Uterus (tissue), 4 donors: ENCODE measurements around the gene TARS1. TPM values are rescaled to one million over a fixed set of nuclear protein-coding genes. Genes with fewer than 3 reads are reported as not detected.

Experiments used
- DNase-seq, 2 donors: peaks; one replicate each; pipeline ENCODE4 v3.0.0-alpha.2; 2019 to 2020
- H3K27ac ChIP-seq, 2 donors: fragments of 200-600 bp; sonication (generic); 1 replicate in 1 of 2; 2 replicates in 1 of 2; pipeline ENCODE4 v1.5.1; 2016 to 2018
- H3K27me3 ChIP-seq, 2 donors: fragments of 200-600 bp; sonication (generic); one replicate each; pipeline ENCODE4 v1.5.1; 2018 to 2019; ENCODE audit warnings: control low read depth in 1 of 2
- H3K36me3 ChIP-seq, 2 donors: fragments of 200-600 bp; sonication (generic); one replicate each; pipeline ENCODE4 v1.5.1; 2019; ENCODE audit warnings: control low read depth in 1 of 2
- H3K4me1 ChIP-seq, 2 donors: fragments of 200-600 bp; sonication (generic); one replicate each; pipeline ENCODE4 v1.5.1; 2018 to 2019; ENCODE audit warnings: control low read depth in 1 of 2
- H3K4me3 ChIP-seq, 2 donors: fragments of 200-600 bp; sonication (generic); 1 replicate in 1 of 2; 2 replicates in 1 of 2; pipeline ENCODE4 v1.5.1; 2018 to 2019; ENCODE audit warnings: mild to moderate bottlenecking in 1 of 2
- H3K9me3 ChIP-seq, 2 donors: fragments of 200-600 bp; sonication (generic); one replicate each; pipeline ENCODE4 v1.5.1; 2019; ENCODE audit warnings: control low read depth in 1 of 2
- POLR2A ChIP-seq, 2 donors: fragments of 450-650 bp; IDR thresholded peaks; one replicate each; pipeline ENCODE4 v1.6.1; 2016; ENCODE audit warnings: antibody characterized with exemption in 2 of 2, mild to moderate bottlenecking in 1 of 2, moderate library complexity in 1 of 2
- intact Hi-C: fragments of 100-400 bp; cut with DNase I; formaldehyde crosslinking; loops from one replicate; pipeline ENCODE4 v1.15.1; 2023; ENCODE audit warnings: low total_unique reads
- total RNA-seq, 4 donors: library from RNA; depleted of rRNA in 3 of 4; stranded (reverse); fragments of >200 nt in 3 of 4; gene quantifications; one replicate each; pipeline versions ENCODE4 v1.1.0 to v1.2.4, GENCODE V29; 2014 to 2023
- TF ChIP-seq, protein P1 (sequence below), 4 experiments: fragments of 200-600 bp in 2 of 4; fragments of 450-650 bp in 2 of 4; sonication (generic) in 2 of 4; IDR thresholded peaks; one replicate each; pipeline ENCODE4 v1.5.1; 2016 to 2019; ENCODE audit warnings: antibody characterized with exemption in 4 of 4, mild to moderate bottlenecking in 2 of 4, moderate library complexity in 1 of 4
- donor health status: DM: yes; HTN: yes; CAD: no.

The TARS1 gene
- total RNA-seq, 4 donors from 2014 or later: 45.0 to 218 (median 93.4) TPM

DNA sequence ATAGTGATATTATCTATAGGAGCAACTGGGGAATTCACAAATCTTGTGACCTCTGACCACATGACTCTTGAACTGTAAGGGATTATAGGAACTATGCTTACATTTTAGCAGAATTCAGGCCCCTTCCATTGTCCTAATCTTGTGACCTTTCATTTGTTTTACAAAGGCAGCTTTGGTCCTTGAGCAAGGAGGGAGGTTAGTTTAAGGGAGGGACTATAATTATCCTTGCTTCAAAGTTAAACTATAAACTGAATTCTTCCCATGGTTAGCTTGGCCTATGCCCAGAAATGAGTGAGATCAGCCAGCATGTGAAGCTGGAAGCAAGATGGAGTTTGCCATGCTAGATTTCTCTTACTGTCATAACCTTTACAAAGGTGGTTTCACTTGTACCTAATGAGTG is 51.2 kb downstream of the TARS1 start:
- H3K36me3 ChIP-seq: no peaks in the 10 kb centered on the region
- intact Hi-C loops: no loop called here
- no peak overlapping the region for H3K27ac ChIP-seq
- no peak overlapping the region for H3K4me3 ChIP-seq
- H3K9me3 ChIP-seq: no peaks in the 10 kb centered on the region
- no peak for DNase-seq
- H3K4me1 ChIP-seq: no peaks in the 10 kb centered on the region
- no peak for TF ChIP-seq POLR2A (IDR thresholded peaks at IDR 0.05)
- TF ChIP-seq, protein P1, sequence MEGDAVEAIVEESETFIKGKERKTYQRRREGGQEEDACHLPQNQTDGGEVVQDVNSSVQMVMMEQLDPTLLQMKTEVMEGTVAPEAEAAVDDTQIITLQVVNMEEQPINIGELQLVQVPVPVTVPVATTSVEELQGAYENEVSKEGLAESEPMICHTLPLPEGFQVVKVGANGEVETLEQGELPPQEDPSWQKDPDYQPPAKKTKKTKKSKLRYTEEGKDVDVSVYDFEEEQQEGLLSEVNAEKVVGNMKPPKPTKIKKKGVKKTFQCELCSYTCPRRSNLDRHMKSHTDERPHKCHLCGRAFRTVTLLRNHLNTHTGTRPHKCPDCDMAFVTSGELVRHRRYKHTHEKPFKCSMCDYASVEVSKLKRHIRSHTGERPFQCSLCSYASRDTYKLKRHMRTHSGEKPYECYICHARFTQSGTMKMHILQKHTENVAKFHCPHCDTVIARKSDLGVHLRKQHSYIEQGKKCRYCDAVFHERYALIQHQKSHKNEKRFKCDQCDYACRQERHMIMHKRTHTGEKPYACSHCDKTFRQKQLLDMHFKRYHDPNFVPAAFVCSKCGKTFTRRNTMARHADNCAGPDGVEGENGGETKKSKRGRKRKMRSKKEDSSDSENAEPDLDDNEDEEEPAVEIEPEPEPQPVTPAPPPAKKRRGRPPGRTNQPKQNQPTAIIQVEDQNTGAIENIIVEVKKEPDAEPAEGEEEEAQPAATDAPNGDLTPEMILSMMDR (IDR thresholded peaks at IDR 0.05): no peak
- H3K27me3 ChIP-seq: no peaks in the 10 kb centered on the region

DNA sequence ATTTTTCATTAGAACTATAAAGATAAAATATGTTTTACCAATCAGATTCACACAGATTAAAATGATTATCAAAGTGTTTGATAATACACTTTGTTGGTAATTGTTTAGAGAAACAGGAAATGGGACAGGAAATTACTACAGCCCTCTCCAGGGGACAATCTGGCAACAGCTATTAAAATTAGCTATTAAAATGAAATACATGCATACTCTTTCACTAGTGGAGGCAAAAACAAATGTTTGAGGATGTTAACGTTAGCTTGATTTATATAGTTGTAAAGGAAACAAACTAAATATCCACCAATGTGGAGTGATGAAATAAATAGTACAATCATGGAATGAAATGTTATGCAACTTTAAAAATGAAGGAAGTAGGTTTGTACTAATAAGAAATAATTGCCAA is 53.7 kb downstream of the TARS1 start:
- no peak overlapping the region for H3K27ac ChIP-seq
- DNase-seq: no peak
- H3K4me1 ChIP-seq: no peaks in the 10 kb centered on the region
- no peaks in the 10 kb centered on the region for H3K27me3 ChIP-seq
- no peaks in the 10 kb centered on the region for H3K36me3 ChIP-seq
- H3K9me3 ChIP-seq: no peaks in the 10 kb centered on the region
- intact Hi-C loops: no loop called here
- TF ChIP-seq, protein P1 (IDR thresholded peaks at IDR 0.05): no peak
- no peak for TF ChIP-seq POLR2A (IDR thresholded peaks at IDR 0.05)
- no peak overlapping the region for H3K4me3 ChIP-seq

DNA sequence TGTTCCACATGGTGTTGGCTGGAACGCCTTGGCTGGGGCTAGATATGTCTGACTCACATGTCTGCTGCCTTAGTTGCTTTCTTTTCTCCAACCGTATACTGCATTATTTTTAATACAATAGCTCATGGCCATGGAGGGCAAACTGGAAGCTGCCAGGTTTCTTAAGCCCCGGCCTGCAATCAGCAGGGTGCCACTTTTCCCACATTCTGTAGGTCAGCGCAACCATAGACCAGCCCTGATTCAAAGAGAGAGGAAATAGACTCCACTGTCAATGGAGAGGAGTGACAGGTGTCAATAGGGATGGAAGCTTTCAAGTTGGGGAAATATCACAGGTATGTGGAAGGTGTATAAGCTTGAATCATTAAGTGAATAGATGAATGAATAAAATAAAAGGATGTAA is 60.5 kb downstream of the TARS1 start:
- no peaks in the 10 kb centered on the region for H3K36me3 ChIP-seq
- TF ChIP-seq, protein P1 (IDR thresholded peaks at IDR 0.05): no peak
- no peaks in the 10 kb centered on the region for H3K9me3 ChIP-seq
- H3K4me3 ChIP-seq: no peak overlapping the region
- H3K4me1 ChIP-seq: no peaks in the 10 kb centered on the region
- H3K27ac ChIP-seq: no peak overlapping the region
- intact Hi-C loops: no loop called here
- no peak for DNase-seq
- H3K27me3 ChIP-seq: no peaks in the 10 kb centered on the region

DNA sequence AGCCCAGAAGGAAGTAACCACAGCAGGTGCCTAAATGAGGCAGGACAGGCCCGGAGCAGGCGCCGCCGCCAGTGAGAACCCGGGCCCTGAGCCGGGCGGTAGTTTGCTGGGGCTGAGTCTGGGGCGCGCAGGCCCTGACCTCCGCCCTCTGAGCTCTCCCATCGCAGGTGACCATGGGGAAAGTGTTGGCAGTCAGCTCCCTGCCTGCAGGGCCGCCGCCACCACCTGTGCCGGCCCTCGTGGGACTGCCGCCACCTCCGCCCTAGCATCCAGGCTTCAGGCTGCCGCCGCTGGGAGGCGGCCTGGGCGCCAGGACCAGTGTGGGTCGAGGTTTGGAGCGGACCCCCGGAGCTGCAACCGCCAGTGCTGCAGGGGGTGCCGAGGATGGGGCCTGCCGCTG is 61.1 kb downstream of the TARS1 start:
- H3K4me3 ChIP-seq: no peak overlapping the region
- H3K27ac ChIP-seq: no peak overlapping the region
- DNase-seq: no peak
- TF ChIP-seq, protein P1 (IDR thresholded peaks at IDR 0.05): no peak
- TF ChIP-seq POLR2A (IDR thresholded peaks at IDR 0.05): no peak
- H3K27me3 ChIP-seq: no peaks in the 10 kb centered on the region
- H3K36me3 ChIP-seq: no peaks in the 10 kb centered on the region
- intact Hi-C loops: no loop called here
- H3K9me3 ChIP-seq: no peaks in the 10 kb centered on the region
- no peaks in the 10 kb centered on the region for H3K4me1 ChIP-seq

DNA sequence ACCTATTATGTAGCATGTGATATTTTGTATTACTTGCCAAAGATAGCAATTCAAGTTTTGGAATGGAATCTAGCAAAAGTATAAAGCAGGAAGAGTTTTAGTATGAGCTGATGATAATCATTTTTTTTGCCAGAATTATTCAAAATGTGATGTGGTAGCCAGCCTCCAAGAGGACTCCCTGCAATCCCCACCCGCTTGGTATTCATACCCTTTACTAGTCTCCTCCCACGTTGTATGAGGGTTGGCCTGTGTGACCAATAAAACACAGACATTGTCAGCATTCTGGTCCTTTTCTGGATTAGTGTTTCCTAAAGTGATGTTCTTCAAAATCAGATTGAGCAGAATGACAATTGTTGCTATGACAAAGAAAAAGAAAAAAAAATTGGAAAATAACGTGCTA is 63.8 kb downstream of the TARS1 start:
- TF ChIP-seq, protein P1 (IDR thresholded peaks at IDR 0.05): no peak
- Histone ChIP-seq H3K4me3 (no peak overlapping the region), H3K27me3 (no peaks in the 10 kb centered on the region), H3K9me3 (no peaks in the 10 kb centered on the region), H3K36me3 (no peaks in the 10 kb centered on the region), H3K27ac (no peak overlapping the region), H3K4me1 (no peaks in the 10 kb centered on the region)
- intact Hi-C loops: no loop called here
- no peak for DNase-seq
